HL-60 (cell line): ENCODE data around the gene CFAP65. TPM values are rescaled to one million over a fixed set of nuclear protein-coding genes. Genes with fewer than 3 reads are reported as not detected.

ENCODE experiments used
- microRNA-seq: library from miRNA; unstranded; fragments of <30 nt; microRNA quantifications from one replicate; pipeline ENCODE4, GENCODE V29; 2018

The CFAP65 gene

Small RNA genes lying within 50 kb of the gene (microRNA-seq; reads per million reads assigned to microRNA genes)
- gene MIR3131 = not detected
- gene MIR375 = 33.5 reads per million, percentile 53 among the genes with 10 or more reads in this experiment
